ENCODE results near the gene FAM114A1.

The FAM114A1 gene

DNA sequence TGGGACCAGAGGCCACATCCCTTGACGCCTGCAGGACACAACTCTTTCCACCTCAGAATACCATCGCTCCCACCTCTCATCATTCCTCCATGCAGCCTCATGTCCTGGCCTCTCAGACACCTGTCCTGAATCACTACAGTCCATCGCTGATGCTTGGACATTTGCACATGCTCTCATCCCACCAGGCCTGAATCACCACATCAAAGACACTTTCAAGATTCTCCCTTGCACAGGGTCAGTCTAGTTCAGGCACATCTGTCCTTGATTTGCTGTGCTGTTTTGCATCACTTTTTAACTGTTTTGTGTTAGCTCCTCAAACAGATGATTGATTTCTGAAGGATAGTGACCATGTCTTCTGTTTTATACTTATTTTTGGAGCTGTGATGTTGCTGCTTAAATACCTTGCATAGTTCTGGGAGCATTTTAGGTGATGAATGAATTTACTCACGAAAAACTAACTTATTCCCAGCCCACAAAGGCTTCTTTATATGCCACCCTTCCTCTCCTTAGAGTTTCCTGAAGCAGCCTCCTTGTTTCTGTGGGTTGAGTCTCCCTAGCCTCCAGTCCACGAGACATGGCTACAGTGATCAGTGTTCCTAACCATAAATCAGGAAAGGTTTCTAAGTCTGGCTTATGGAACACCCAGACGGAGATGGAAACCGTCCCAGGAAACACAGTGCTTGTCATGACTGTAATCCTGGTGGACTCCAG is 2.6 kb downstream of the FAM114A1 start:
- TF ChIP-seq, protein P1, sequence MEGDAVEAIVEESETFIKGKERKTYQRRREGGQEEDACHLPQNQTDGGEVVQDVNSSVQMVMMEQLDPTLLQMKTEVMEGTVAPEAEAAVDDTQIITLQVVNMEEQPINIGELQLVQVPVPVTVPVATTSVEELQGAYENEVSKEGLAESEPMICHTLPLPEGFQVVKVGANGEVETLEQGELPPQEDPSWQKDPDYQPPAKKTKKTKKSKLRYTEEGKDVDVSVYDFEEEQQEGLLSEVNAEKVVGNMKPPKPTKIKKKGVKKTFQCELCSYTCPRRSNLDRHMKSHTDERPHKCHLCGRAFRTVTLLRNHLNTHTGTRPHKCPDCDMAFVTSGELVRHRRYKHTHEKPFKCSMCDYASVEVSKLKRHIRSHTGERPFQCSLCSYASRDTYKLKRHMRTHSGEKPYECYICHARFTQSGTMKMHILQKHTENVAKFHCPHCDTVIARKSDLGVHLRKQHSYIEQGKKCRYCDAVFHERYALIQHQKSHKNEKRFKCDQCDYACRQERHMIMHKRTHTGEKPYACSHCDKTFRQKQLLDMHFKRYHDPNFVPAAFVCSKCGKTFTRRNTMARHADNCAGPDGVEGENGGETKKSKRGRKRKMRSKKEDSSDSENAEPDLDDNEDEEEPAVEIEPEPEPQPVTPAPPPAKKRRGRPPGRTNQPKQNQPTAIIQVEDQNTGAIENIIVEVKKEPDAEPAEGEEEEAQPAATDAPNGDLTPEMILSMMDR (IDR thresholded peaks at IDR 0.05; ENCODE audit: low read depth, low read length), result no peak
- H3K4me3 ChIP-seq (ENCODE audit: low read depth, low read length), result peak overlapping the region; percentile 27

DNA sequence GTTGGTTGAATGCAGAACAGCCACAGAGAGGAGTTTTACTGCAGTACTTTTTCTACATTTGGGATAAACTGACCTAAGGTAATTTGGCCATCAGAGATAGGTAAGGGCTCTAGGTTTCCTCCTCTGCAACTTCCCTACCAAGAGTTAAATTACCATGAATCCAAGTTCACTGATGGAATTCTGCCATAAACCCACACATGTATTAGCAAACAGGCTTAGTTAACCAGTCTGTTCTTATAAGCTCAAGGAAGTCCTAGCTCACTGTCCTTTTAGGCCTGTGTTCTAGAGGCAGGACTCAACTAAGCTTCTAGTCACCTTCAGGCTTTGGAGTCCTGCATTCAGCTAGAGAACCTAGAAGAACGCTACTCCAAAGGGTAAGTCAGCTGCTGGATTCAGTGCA is 4.0 kb downstream of the FAM114A1 start:
- TF ChIP-seq, protein P1 (IDR thresholded peaks at IDR 0.05; ENCODE audit: low read depth, low read length), result no peak
- H3K4me3 ChIP-seq (ENCODE audit: low read depth, low read length), result no peak overlapping the region

DNA sequence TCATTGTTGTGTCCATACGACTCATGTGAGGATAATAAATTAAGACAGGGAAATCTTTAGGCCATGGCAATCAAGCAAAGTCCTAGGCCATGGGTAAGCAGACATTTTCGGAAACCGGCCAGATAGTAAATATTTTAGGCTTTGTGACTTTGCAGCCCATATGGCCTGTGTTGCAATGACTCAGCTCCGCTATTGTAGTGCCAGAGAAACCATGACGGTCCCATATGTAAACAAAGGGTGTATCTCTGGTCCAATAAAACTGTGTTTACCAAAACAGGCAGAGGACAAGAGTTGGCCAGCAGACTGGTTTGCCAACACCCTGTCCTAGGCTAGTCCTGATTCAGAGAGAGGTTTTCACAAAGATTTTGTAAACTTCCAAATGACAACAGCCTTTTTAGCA is 5.0 kb downstream of the FAM114A1 start:
- TF ChIP-seq, protein P1 (IDR thresholded peaks at IDR 0.05; ENCODE audit: low read depth, low read length), result no peak
- H3K4me3 ChIP-seq (ENCODE audit: low read depth, low read length), result no peak overlapping the region

DNA sequence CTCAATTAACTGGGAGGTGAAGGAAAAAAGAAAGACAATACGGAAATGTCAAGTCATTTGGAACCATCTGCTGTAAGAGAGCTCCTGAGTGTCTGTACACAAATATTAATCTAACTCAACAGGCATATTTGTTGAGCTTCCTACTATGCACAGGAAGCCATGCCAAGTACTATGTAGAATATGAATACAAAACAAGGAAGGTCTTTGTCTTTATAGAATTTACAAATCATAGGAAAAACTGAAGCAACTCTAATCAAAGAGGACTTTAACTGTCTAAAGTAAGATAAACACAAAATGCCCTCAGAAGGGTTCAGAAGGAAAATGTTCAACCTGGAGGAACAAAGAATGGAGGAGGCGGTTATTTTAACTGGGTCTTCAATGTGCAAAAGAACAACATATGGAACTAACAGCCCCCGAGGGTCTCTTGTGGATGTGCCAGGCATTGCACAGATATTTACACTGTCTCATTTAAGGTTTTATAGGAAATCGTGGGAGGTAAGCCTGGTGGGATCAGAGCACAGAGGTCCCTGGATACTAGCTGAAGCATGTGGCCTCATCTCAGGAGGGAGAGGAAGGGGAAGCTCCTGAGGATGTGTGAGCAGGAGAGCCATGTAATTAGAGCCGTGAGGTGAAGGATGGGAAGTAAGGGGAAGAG is 5.8 kb downstream of the FAM114A1 start:
- TF ChIP-seq, protein P1 (IDR thresholded peaks at IDR 0.05; ENCODE audit: low read depth, low read length), result no peak
- no peak overlapping the region for H3K4me3 ChIP-seq (ENCODE audit: low read depth, low read length)

DNA sequence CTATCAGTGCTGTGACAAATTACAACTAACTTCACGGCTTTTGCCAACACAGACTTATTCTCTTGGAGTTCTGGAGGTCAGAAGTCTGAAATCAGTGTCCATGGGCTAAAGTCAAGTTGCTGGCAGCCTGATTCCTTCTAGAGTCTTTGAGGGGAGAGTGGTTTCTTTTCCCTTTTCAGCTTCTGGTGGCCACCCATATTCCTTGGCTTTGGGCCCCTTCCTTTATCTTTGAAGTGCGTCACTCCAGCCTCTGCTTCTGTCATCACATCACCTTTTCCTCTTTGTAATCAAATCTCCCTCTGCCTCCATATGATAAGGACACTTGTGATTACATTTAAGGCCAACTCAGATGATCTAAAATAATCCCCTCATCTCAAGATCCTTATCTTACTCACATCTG is 9.0 kb downstream of the FAM114A1 start:
- H3K4me3 ChIP-seq (ENCODE audit: low read depth, low read length), result no peak overlapping the region
- TF ChIP-seq, protein P1 (IDR thresholded peaks at IDR 0.05; ENCODE audit: low read depth, low read length), result no peak

DNA sequence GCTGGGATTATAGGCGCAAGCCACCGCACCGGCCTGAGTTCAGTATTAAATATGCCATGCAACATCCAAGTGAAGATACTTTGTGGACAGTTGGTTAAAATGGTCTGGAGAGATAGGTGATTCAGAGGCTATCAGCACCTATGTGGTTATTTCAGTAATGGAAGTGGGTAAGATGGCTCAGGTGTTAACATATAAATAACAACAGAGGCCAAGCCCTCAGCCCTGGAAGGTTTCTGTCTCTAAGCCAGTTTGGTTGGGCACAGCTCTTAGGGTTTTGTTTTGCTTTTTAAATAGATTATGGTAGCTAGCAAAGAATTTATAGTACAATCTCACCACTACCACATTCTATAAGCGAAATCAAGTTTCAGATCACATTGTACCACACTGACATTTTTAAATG is 16.6 kb downstream of the FAM114A1 start:
- no peak overlapping the region for H3K4me3 ChIP-seq (ENCODE audit: low read depth, low read length)
- TF ChIP-seq, protein P1 (IDR thresholded peaks at IDR 0.05; ENCODE audit: low read depth, low read length), result no peak

DNA sequence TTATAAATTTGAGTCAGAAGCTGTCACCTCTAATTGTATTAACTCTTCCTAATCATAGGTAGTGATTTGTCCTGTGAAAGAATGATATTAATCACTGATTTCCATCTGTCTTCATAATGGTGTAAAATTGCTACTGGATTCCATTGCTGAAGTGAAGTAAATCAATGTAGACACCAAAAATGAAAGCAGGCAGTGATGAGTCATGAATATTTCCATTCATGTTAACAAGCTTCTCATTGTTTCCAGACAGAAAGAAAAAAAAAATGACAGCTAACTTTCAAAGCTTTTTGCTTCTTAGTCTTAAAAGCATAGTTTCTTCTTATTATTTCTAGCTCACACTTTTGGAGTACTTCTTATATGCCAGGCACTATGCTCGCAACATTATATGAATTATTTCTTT is 21.5 kb downstream of the FAM114A1 start:
- TF ChIP-seq, protein P1 (IDR thresholded peaks at IDR 0.05; ENCODE audit: low read depth, low read length), result no peak
- H3K4me3 ChIP-seq (ENCODE audit: low read depth, low read length), result no peak overlapping the region

Data from WI38 (cell line).